GM20431 (cell line): ENCODE data around the gene KAT2B.

ENCODE experiments used
- in situ Hi-C: fragments of 300-500 bp; cut with MseI, MboI; formaldehyde crosslinking; loops from one replicate; pipeline ENCODE4 v1.15.0; 2020; ENCODE audit warnings: low sequenced_read_pairs; ENCODE audit not compliant: unreplicated experiment

Gene KAT2B

GRCh38 chr3:20083953-20084352, 43.7 kb downstream of the KAT2B start:
- in situ Hi-C loops, result no loop called here

- in situ Hi-C loops, result no loop called here
Measured at GRCh38 chr3:20091331-20092047, 51.2 kb downstream of the KAT2B start.

- in situ Hi-C loops, result no loop called here
Measured at GRCh38 chr3:20095470-20095869, 55.2 kb downstream of the KAT2B start.

- in situ Hi-C loops, result no loop called here
Measured at GRCh38 chr3:20096135-20096685, 56.0 kb downstream of the KAT2B start.

- in situ Hi-C loops, result no loop called here
Measured at GRCh38 chr3:20097015-20097414, 56.8 kb downstream of the KAT2B start.

GRCh38 chr3:20099060-20099459, 58.8 kb downstream of the KAT2B start:
- in situ Hi-C loops, result no loop called here

GRCh38 chr3:20100151-20100550, 59.9 kb downstream of the KAT2B start:
- in situ Hi-C loops, result no loop called here

- in situ Hi-C loops, result no loop called here
Measured at GRCh38 chr3:20101041-20101440, 60.8 kb downstream of the KAT2B start.

- in situ Hi-C loops, result no loop called here
Measured at GRCh38 chr3:20103731-20104130, 63.5 kb downstream of the KAT2B start.

GRCh38 chr3:20104167-20104661, 64.0 kb downstream of the KAT2B start:
- in situ Hi-C loops, result no loop called here

GRCh38 chr3:20105513-20106280, 65.5 kb downstream of the KAT2B start:
- in situ Hi-C loops, result no loop called here

- in situ Hi-C loops, result no loop called here
Measured at GRCh38 chr3:20107722-20108121, 67.5 kb downstream of the KAT2B start.

GRCh38 chr3:20108869-20109268, 68.6 kb downstream of the KAT2B start:
- in situ Hi-C loops, result no loop called here

GRCh38 chr3:20110826-20111225, 70.6 kb downstream of the KAT2B start:
- in situ Hi-C loops, result no loop called here

- in situ Hi-C loops, result no loop called here
Measured at GRCh38 chr3:20111836-20112235, 71.6 kb downstream of the KAT2B start.

- in situ Hi-C loops, result no loop called here
Measured at GRCh38 chr3:20121088-20121487, 80.8 kb downstream of the KAT2B start.

- in situ Hi-C loops, result no loop called here
Measured at GRCh38 chr3:20123131-20123652, 82.9 kb downstream of the KAT2B start.

GRCh38 chr3:20125289-20125688, 85.0 kb downstream of the KAT2B start:
- in situ Hi-C loops, result no loop called here

- in situ Hi-C loops, result no loop called here
Measured at GRCh38 chr3:20125897-20126296, 85.7 kb downstream of the KAT2B start.

GRCh38 chr3:20128358-20128757, 88.1 kb downstream of the KAT2B start:
- in situ Hi-C loops, result no loop called here

- in situ Hi-C loops, result no loop called here
Measured at GRCh38 chr3:20130106-20130505, 89.9 kb downstream of the KAT2B start.
